ENCODE results near the gene ASB2. TPM values are rescaled to one million over a fixed set of nuclear protein-coding genes. Genes with fewer than 3 reads are reported as not detected.

ASB2 gene
- total RNA-seq, 2 donors from 2014 or later, result 47.2 to 48.3 TPM

DNA sequence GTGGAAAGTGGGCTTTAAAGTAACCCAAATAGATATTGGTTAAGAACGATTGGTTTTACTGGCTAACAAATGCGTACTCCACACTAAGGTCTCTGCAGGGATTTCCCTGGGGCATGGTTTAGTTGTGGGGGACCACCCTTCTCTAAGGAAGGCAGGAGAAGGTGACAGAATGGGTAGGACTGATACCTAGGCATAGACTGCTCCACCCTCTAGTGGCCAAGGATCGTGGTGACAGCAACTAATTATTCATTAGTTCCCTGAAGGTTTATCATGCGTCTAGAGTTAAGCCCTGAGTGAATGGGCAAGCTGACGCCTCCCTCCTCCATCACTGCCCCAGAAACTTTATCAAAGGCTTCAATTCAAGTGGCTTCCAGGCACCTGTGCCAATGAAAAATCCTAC, 40.1 kb downstream of the ASB2 start:
- H3K4me1 ChIP-seq (ENCODE audit: control insufficient read depth in 1 of 2, low read depth in 2 of 2), result peaks cover 3 to 22% of the 10 kb centered on the region in 2 donors
- TF ChIP-seq, protein P1, sequence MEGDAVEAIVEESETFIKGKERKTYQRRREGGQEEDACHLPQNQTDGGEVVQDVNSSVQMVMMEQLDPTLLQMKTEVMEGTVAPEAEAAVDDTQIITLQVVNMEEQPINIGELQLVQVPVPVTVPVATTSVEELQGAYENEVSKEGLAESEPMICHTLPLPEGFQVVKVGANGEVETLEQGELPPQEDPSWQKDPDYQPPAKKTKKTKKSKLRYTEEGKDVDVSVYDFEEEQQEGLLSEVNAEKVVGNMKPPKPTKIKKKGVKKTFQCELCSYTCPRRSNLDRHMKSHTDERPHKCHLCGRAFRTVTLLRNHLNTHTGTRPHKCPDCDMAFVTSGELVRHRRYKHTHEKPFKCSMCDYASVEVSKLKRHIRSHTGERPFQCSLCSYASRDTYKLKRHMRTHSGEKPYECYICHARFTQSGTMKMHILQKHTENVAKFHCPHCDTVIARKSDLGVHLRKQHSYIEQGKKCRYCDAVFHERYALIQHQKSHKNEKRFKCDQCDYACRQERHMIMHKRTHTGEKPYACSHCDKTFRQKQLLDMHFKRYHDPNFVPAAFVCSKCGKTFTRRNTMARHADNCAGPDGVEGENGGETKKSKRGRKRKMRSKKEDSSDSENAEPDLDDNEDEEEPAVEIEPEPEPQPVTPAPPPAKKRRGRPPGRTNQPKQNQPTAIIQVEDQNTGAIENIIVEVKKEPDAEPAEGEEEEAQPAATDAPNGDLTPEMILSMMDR (IDR thresholded peaks at IDR 0.05), result peak; percentile 33
- ATAC-seq (ENCODE audit: insufficient number of reproducible peaks, low FRiP score, low read depth) (no peak), DNase-seq (ENCODE audit: low spot score) (no peak)
- H3K27me3 ChIP-seq (replicated peaks; ENCODE audit: insufficient read depth), result no peaks in the 10 kb centered on the region
- H3K9me3 ChIP-seq, result no peaks in the 10 kb centered on the region
- H3K36me3 ChIP-seq, result peaks cover 66% of the 10 kb centered on the region
- no peak overlapping the region for H3K4me3 ChIP-seq
- H3K27ac ChIP-seq, result no peak overlapping the region

DNA sequence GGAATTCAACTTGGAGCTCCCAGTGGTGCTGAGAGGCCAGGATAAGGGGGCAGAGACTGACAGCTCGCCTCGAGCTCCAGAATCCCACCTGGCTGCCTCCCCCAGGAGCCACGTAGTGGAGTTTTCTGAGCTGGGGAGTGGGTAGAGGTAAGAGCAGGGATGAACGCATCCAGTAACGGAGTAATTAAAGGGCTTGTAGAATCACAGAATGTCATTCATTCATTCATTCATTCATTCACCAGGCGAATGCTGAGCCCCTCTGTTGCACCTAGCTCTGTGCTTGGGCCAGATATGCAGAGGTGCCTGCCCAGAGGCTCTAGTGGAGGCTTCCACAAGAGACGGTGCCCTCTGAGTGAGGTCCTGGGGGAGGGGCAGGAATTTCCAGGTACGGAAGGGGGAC, 41.2 kb downstream of the ASB2 start:
- H3K27me3 ChIP-seq (replicated peaks; ENCODE audit: insufficient read depth), result no peaks in the 10 kb centered on the region
- peaks cover 73% of the 10 kb centered on the region for H3K36me3 ChIP-seq
- H3K9me3 ChIP-seq, result no peaks in the 10 kb centered on the region
- DNase-seq (ENCODE audit: low spot score) (no peak), ATAC-seq (ENCODE audit: insufficient number of reproducible peaks, low FRiP score, low read depth) (no peak)
- H3K4me3 ChIP-seq, result no peak overlapping the region
- no peak overlapping the region for H3K27ac ChIP-seq
- TF ChIP-seq, protein P1 (IDR thresholded peaks at IDR 0.05), result no peak
- H3K4me1 ChIP-seq (ENCODE audit: control insufficient read depth in 1 of 2, low read depth in 2 of 2), result peaks cover 0 to 12% of the 10 kb centered on the region in 2 donors

DNA sequence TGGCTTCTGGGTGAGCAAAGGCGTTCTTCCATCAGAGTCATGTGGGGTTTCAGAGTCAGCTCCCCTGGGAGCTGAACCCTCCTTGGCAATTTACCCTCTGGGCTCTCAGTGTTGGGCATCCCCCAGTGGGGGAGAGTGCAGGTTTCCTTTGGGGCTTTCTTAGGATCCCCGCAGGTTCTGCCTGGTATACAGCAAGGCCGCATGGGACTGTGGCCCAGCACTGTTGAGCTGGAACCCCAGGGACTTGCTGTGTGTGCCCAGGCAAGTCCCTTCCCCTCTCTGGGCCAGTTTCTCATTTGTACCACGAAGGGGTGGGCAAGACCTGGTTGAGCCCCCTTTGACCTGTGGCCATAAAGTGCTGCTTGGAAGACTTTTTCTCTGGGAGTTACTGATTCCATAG, 43.7 kb downstream of the ASB2 start:
- peaks cover 63% of the 10 kb centered on the region for H3K36me3 ChIP-seq
- ATAC-seq (ENCODE audit: insufficient number of reproducible peaks, low FRiP score, low read depth), result no peak

DNA sequence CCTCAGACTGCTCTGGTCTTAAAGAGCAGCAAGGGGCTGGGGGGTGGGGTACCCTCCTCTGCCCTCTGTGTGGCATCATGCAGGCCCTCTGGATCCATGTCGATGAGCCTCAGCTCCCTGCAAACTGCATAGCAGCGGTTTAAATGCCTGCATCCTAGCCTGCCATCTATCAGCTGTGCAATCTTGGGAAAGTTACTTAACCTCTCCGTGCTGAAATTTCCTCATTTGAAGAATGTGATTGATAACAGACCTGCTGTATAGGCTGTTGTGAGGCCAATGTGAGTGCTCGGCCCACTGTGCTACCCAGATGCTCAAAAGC, 45.4 kb downstream of the ASB2 start:
- no peaks in the 10 kb centered on the region for H3K4me1 ChIP-seq (ENCODE audit: control insufficient read depth in 1 of 2, low read depth in 2 of 2)
- no peak for ATAC-seq (ENCODE audit: insufficient number of reproducible peaks, low FRiP score, low read depth)
- H3K4me3 ChIP-seq, result no peak overlapping the region
- no peaks in the 10 kb centered on the region for H3K9me3 ChIP-seq
- H3K27me3 ChIP-seq (replicated peaks; ENCODE audit: insufficient read depth), result no peaks in the 10 kb centered on the region
- H3K27ac ChIP-seq, result no peak overlapping the region
- DNase-seq (ENCODE audit: low spot score), result no peak
- peaks cover 46% of the 10 kb centered on the region for H3K36me3 ChIP-seq
- TF ChIP-seq, protein P1 (IDR thresholded peaks at IDR 0.05), result no peak

More for the DNA sequence above, 43.7 kb downstream of the ASB2 start:
- Histone ChIP-seq H3K27ac (no peak overlapping the region), H3K4me1 (ENCODE audit: control insufficient read depth in 1 of 2, low read depth in 2 of 2) (no peaks in the 10 kb centered on the region), H3K9me3 (no peaks in the 10 kb centered on the region), H3K4me3 (no peak overlapping the region), H3K27me3 (replicated peaks; ENCODE audit: insufficient read depth) (no peaks in the 10 kb centered on the region)
- TF ChIP-seq, protein P1 (IDR thresholded peaks at IDR 0.05), result no peak
- no peak for DNase-seq (ENCODE audit: low spot score)

DNA sequence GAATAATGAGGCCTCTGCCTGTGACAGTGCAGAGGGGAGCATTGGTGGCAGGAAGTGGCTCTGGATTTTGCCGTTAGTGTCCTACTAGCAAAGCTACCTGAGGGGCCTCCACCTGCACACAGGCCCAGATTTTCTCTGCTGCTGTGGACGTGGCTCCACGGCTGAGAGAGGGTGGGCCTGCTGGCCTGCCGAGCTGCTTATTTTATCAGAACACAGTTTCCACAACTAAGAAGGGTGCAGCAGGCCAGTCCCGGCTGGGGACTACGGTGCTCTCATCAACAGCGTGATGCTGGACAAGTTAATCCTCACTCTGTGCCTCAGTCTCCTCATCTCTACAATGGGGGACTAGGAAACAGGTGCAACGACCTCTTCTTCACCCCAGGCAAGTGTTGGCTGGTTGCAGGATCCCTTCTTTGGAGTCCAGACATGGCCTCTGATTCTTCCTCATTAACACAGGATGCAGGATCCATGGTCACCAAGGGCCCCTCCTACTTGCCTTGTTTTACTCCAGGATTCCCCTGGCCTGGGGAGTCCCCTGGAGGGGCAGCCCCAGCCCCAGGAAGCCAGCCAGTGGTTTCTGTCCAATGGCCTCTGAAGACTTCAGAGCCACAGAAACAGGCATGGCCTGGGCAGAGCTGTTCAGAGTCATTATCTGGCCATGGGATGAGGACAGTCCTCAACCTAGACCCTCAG, 45.9 kb downstream of the ASB2 start:
- Histone ChIP-seq H3K36me3 (peaks cover 42% of the 10 kb centered on the region), H3K9me3 (no peaks in the 10 kb centered on the region), H3K4me3 (no peak overlapping the region), H3K4me1 (ENCODE audit: control insufficient read depth in 1 of 2, low read depth in 2 of 2) (no peaks in the 10 kb centered on the region), H3K27ac (no peak overlapping the region), H3K27me3 (replicated peaks; ENCODE audit: insufficient read depth) (no peaks in the 10 kb centered on the region)
- ATAC-seq (ENCODE audit: insufficient number of reproducible peaks, low FRiP score, low read depth) (no peak), DNase-seq (ENCODE audit: low spot score) (no peak)
- TF ChIP-seq, protein P1 (IDR thresholded peaks at IDR 0.05), result no peak

Measured in thoracic aorta (tissue), 2 donors.